Loucy (cell line): ENCODE results near the gene ULK3.

ENCODE experiments used
- H2AFZ ChIP-seq: fragments of 200-600 bp; sonication (generic); 2 replicates; pipeline ENCODE4 v1.6.0; 2016; ENCODE audit warnings: antibody characterized with exemption, mild to moderate bottlenecking, low read length, moderate library complexity
- H3F3A ChIP-seq: fragments of 200-600 bp; 2 replicates; pipeline ENCODE4 v1.6.0; 2016; ENCODE audit warnings: antibody characterized with exemption, low read depth, mild to moderate bottlenecking
- H3K27me3 ChIP-seq: fragments of 200-600 bp; sonication (generic); 2 replicates; pipeline ENCODE4 v1.6.1; 2014; ENCODE audit warnings: low read length, mild to moderate bottlenecking; ENCODE audit not compliant: insufficient read depth, poor library complexity, severe bottlenecking
- H3K36me3 ChIP-seq: fragments of 200-600 bp; sonication (generic); 2 replicates; pipeline ENCODE4 v1.6.1; 2016; ENCODE audit warnings: low read length; ENCODE audit not compliant: insufficient read depth
- H3K4me1 ChIP-seq: fragments of 200-600 bp; sonication (generic); 2 replicates; pipeline ENCODE4 v1.5.1; 2014; ENCODE audit warnings: low read length, mild to moderate bottlenecking; ENCODE audit not compliant: insufficient read depth, poor library complexity, severe bottlenecking
- H3K4me2 ChIP-seq: fragments of 200-600 bp; sonication (generic); 2 replicates; pipeline ENCODE4 v1.6.0; 2014; ENCODE audit warnings: antibody characterized with exemption, low read length, low read depth, mild to moderate bottlenecking; ENCODE audit not compliant: poor library complexity, severe bottlenecking
- H3K4me3 ChIP-seq: fragments of 200-600 bp; sonication (generic); 2 replicates; pipeline ENCODE4 v1.5.1; 2014; ENCODE audit warnings: low read length, mild to moderate bottlenecking, mixed read lengths; ENCODE audit not compliant: poor library complexity, severe bottlenecking
- H3K79me2 ChIP-seq: fragments of 200-600 bp; sonication (generic); 2 replicates; pipeline ENCODE4 v1.6.1; 2014; ENCODE audit warnings: low read length; ENCODE audit not compliant: insufficient read depth
- H3K9ac ChIP-seq: fragments of 200-600 bp; sonication (generic); 2 replicates; pipeline ENCODE4 v1.6.0; 2014; ENCODE audit warnings: mild to moderate bottlenecking, low read depth, low read length, moderate library complexity; ENCODE audit not compliant: poor library complexity, severe bottlenecking
- H3K9me2 ChIP-seq: fragments of 200-600 bp; sonication (generic); replicated peaks from 2 replicates; pipeline ENCODE4 v1.6.1; 2016; ENCODE audit warnings: low read depth, low read length, mixed read lengths
- H3K9me3 ChIP-seq: fragments of 200-600 bp; sonication (generic); 2 replicates; pipeline ENCODE4 v1.6.1; 2014; ENCODE audit warnings: mild to moderate bottlenecking, antibody characterized with exemption, low read length, low read depth; ENCODE audit not compliant: insufficient read depth
- H4K20me1 ChIP-seq: fragments of 200-600 bp; sonication (generic); 2 replicates; pipeline ENCODE4 v1.6.0; 2014; ENCODE audit warnings: antibody characterized with exemption, low read length, mild to moderate bottlenecking; ENCODE audit not compliant: insufficient read depth, poor library complexity, severe bottlenecking
- CTCF ChIP-seq: fragments of 200-600 bp; sonication (generic); conservative IDR thresholded peaks from 2 replicates; pipeline ENCODE4 v1.5.1; 2014; ENCODE audit warnings: mild to moderate bottlenecking, antibody characterized with exemption, low read length
- EZH2phosphoT487 ChIP-seq: fragments of 200-600 bp; IDR thresholded peaks from 2 replicates; pipeline ENCODE4 v1.6.1; 2018; ENCODE audit warnings: antibody characterized with exemption, mild to moderate bottlenecking, moderate library complexity, borderline replicate concordance

ULK3 gene

DNA sequence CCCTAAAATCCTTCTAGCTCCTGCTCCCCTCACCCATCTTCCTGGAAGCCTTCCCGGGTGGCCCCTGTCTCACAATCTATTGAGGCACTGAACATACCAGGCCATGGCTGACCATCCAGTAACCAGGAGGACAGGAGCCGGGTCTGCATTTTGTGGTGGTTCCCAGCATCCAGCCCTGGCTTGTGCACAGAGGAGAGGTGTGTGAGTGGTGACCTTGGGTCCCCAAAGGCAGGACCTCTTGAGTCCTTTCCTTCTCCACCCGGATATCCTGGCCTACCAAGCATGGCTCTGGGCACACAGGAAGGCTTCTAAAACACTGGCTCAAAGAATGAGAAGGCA, 53.2 kb downstream of the ULK3 start:
- Histone ChIP-seq H3F3A (peaks cover 6% of the 10 kb centered on the region; the same call in 1 of the 2 replicates), H3K9ac (peak overlapping the region; percentile 96), H3K9me3 (no peaks in the 10 kb centered on the region), H3K27me3 (no peaks in the 10 kb centered on the region), H3K79me2 (peaks cover 94% of the 10 kb centered on the region), H3K4me1 (peaks cover 76% of the 10 kb centered on the region), H4K20me1 (peaks cover 89% of the 10 kb centered on the region), H3K9me2 (no peaks in the 10 kb centered on the region), H3K36me3 (peaks cover 15% of the 10 kb centered on the region; the same call in 1 of the 2 replicates), H2AFZ (no peak overlapping the region), H3K4me3 (peak overlapping the region; percentile 83), H3K4me2 (peak overlapping the region; percentile 95)
- TF ChIP-seq EZH2phosphoT487, result no peak
- no peak for TF ChIP-seq CTCF

- peak overlapping the region; percentile 83 for H3K4me3 ChIP-seq
- H3K4me2 ChIP-seq, result peak overlapping the region; percentile 95
- no peak for TF ChIP-seq EZH2phosphoT487
- no peak for TF ChIP-seq CTCF
- peaks cover 6% of the 10 kb centered on the region; the same call in 1 of the 2 replicates for H3F3A ChIP-seq
- no peak overlapping the region for H2AFZ ChIP-seq
- peaks cover 89% of the 10 kb centered on the region for H4K20me1 ChIP-seq
- peaks cover 13% of the 10 kb centered on the region; the same call in 1 of the 2 replicates for H3K36me3 ChIP-seq
- H3K9me3 ChIP-seq, result no peaks in the 10 kb centered on the region
- H3K27me3 ChIP-seq, result no peaks in the 10 kb centered on the region
- H3K79me2 ChIP-seq, result peaks cover 94% of the 10 kb centered on the region
- H3K4me1 ChIP-seq, result peaks cover 80% of the 10 kb centered on the region
- no peaks in the 10 kb centered on the region for H3K9me2 ChIP-seq
- peak overlapping the region; percentile 96 for H3K9ac ChIP-seq
Measured at GRCh38 chr15:74789171-74789631, 53.8 kb downstream of the ULK3 start.

- H3K4me3 ChIP-seq, result peak overlapping the region; percentile 83
- H3K79me2 ChIP-seq, result peaks cover 94% of the 10 kb centered on the region
- no peaks in the 10 kb centered on the region for H3K27me3 ChIP-seq
- no peak overlapping the region for H2AFZ ChIP-seq
- H3K4me1 ChIP-seq, result peaks cover 83% of the 10 kb centered on the region
- H4K20me1 ChIP-seq, result peaks cover 90% of the 10 kb centered on the region
- H3F3A ChIP-seq, result peaks cover 6% of the 10 kb centered on the region; the same call in 1 of the 2 replicates
- H3K4me2 ChIP-seq, result peak overlapping the region; percentile 95
- H3K36me3 ChIP-seq, result peaks cover 13% of the 10 kb centered on the region; the same call in 1 of the 2 replicates
- TF ChIP-seq EZH2phosphoT487 (no peak), CTCF (no peak)
- H3K9me3 ChIP-seq, result no peaks in the 10 kb centered on the region
- no peaks in the 10 kb centered on the region for H3K9me2 ChIP-seq
- H3K9ac ChIP-seq, result peak overlapping the region; percentile 96
Measured at GRCh38 chr15:74788683-74789151, 54.2 kb downstream of the ULK3 start.
